ENCODE results near the gene NUDT22. TPM values are rescaled to one million over a fixed set of nuclear protein-coding genes. Genes with fewer than 3 reads are reported as not detected.
A peak's percentile ranks its signal among the peaks of the same experiment; 100 is the strongest.

Gene NUDT22
- total and polyA plus RNA-seq, 2 of the 8 experiments (the other 6 are each of a cell fraction or from before 2014, with no cell fraction given), result 43.4 to 69.0 TPM

DNA sequence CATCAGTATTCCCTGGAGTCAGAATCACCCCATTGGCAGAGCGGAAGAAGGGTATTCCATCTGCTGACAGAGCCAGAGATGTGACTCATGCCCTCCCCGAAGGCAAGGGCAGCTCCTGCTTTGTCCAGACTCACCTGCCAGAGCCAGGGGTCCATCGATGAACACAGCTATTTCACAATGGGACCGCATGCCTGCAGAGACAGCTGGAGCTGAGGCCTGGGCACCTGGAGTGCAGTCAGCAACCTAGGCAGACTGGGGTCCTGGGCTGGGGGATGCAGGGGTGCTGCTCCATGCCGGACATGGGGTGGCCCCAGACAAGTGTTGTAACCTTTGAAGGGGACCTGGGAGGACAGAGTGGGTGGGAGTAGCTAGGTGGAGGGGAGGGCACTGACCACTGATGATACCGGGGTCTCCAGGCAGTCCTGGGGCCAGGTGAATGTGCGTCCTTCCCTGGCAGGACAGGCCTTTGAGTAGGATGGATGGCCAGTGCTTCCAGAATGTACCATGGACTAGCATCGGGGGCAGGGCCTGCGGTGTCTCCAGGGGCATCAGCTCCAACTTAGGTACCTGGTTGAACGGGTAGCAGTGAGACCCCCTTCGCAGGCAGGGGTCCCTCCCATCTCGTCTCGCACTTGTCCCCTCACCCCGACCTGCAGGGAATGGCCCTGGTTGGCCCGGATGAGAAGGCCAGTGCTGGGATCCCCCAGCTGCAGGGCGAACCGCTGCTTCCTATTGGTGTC is 1.8 kb upstream of the NUDT22 start:
- no peak overlapping the region for H3K56ac ChIP-seq (replicated peaks; ENCODE audit: insufficient read length, low read depth, low read length)
- no peak overlapping the region for H3K4ac ChIP-seq (replicated peaks; ENCODE audit: insufficient read length, low read depth, low read length)
- no peak overlapping the region for H2AFZ ChIP-seq (ENCODE audit: low read length)
- DNase-seq (ENCODE audit: low read depth in 1 of 2, low spot score in 2 of 2) (no peak), FAIRE-seq (no peak)
- WGBS, 2 experiments (ENCODE audit: extremely low coverage in 1 of 2, insufficient coverage in 1 of 2, insufficient read length in 1 of 2, insufficient replicate concordance in 2 of 2, low coverage in 1 of 2, low lambda C conversion rate in 2 of 2, missing lambda C conversion rate in 1 of 2), result 88% methylated on average over 15 of the region's 17 CpGs; no CpG with 5 or more reads in 1 of the 2 experiments
- H3K4me2 ChIP-seq (ENCODE audit: insufficient read depth in 1 of 2, low read depth in 2 of 2, low read length in 2 of 2), result no peak overlapping the region; a peak in 1 of 4 replicates
- no peaks in the 10 kb centered on the region for H3K9me3 ChIP-seq (ENCODE audit: insufficient read depth in 2 of 2, low read depth in 1 of 2, low read length in 1 of 2)
- H4K91ac ChIP-seq (replicated peaks; ENCODE audit: insufficient read length, low read length), result no peak overlapping the region
- no peak for TF ChIP-seq JUND (IDR thresholded peaks at IDR 0.05; ENCODE audit: low read length)
- TF ChIP-seq POLR2AphosphoS5 (IDR thresholded peaks at IDR 0.05; ENCODE audit: low read depth, low read length), result peak; percentile 56; the same call in 1 of the 2 replicates
- no peak for TF ChIP-seq EGR1 (IDR thresholded peaks at IDR 0.05; ENCODE audit: borderline replicate concordance, low read depth, low read length)
- no peak for TF ChIP-seq BACH1 (IDR thresholded peaks at IDR 0.05; ENCODE audit: low read length)
- ChIA-PET POLR2A (ENCODE audit: partially characterized antibody) (interaction anchor here (0.7 to 14.1 kb wide), 10 partner anchors 10 to 50 kb away, joined by 3 to 253 read pairs (median 18); partner anchors contain the start of genes FERMT3, FKBP2, PLCB3 and PPP1R14B), CTCF (ENCODE audit: partially characterized antibody) (interaction anchor here (0.8 to 6.5 kb wide), 13 partner anchors 8 to 226 kb away, joined by 3 to 64 read pairs (median 4); partner anchors contain the start of genes FERMT3 and PLCB3)
- peaks cover 10% of the 10 kb centered on the region; the same call in 1 of the 2 replicates for H3K23me2 ChIP-seq (ENCODE audit: low read depth, low read length)
- H3K23ac ChIP-seq (ENCODE audit: insufficient read length), result no peak overlapping the region
- H3K14ac ChIP-seq (ENCODE audit: insufficient read length), result no peak overlapping the region
- no peak overlapping the region for H2BK120ac ChIP-seq (replicated peaks; ENCODE audit: low read depth, low read length)
- no peak overlapping the region for H3K18ac ChIP-seq (ENCODE audit: extremely low read depth, low read length)
- no peak overlapping the region for H2BK15ac ChIP-seq (ENCODE audit: low read length)
- H3K4me3 ChIP-seq (ENCODE audit: extremely low read depth in 1 of 4, insufficient read depth in 2 of 4, low read depth in 3 of 4, low read length in 4 of 4), result no peak overlapping the region
- H3K27me3 ChIP-seq (replicated peaks in 1 of 4; ENCODE audit: control insufficient read depth in 3 of 4, extremely low read depth in 1 of 4, insufficient read depth in 3 of 4, low read length in 3 of 4), result no peaks in the 10 kb centered on the region
- peak overlapping the region; percentile 4; the same call in 1 of the 2 replicates for H4K8ac ChIP-seq (ENCODE audit: extremely low read depth, insufficient read depth, low read length)
- H3K4me1 ChIP-seq (replicated peaks in 1 of 4; ENCODE audit: control insufficient read depth in 3 of 4, insufficient read depth in 4 of 4, low read length in 3 of 4), result peaks cover 0 to 18% (median 12%) of the 10 kb centered on the region in 4 experiments; a peak in 6 of 7 replicates
- H3K9ac ChIP-seq (replicated peaks in 1 of 4; ENCODE audit: extremely low read depth in 1 of 4, low read depth in 3 of 4, low read length in 3 of 4), result no peak overlapping the region
- no peak overlapping the region for H3K27ac ChIP-seq (ENCODE audit: low read depth, low read length)
- H2BK12ac ChIP-seq (ENCODE audit: low read depth, low read length), result no peak overlapping the region
- H4K20me1 ChIP-seq (replicated peaks in 1 of 2; ENCODE audit: control insufficient read depth in 1 of 2, insufficient read depth in 2 of 2, low read length in 2 of 2), result peaks cover 2 to 9% of the 10 kb centered on the region in 2 experiments
- no peak overlapping the region for H4K5ac ChIP-seq (ENCODE audit: insufficient read length, low read depth, low read length)
- H2BK5ac ChIP-seq (ENCODE audit: low read depth, low read length), result no peak overlapping the region
- no peak overlapping the region for H2BK20ac ChIP-seq (ENCODE audit: low read length)
- no peaks in the 10 kb centered on the region for H3K79me2 ChIP-seq (ENCODE audit: control insufficient read depth in 1 of 2, insufficient read depth in 2 of 2, low read length in 2 of 2)
- H2AK5ac ChIP-seq (ENCODE audit: low read depth, low read length), result no peak overlapping the region
- peaks cover 0 to 9% (median 5%) of the 10 kb centered on the region in 4 experiments; a peak in 4 of 8 replicates for H3K36me3 ChIP-seq (ENCODE audit: control insufficient read depth in 2 of 4, insufficient read depth in 4 of 4, low read length in 3 of 4)
- H3K79me1 ChIP-seq (ENCODE audit: low read depth, low read length), result no peaks in the 10 kb centered on the region

Data from H1 (cell line).